Activated naive CD8-positive, alpha-beta T cell treated with anti-CD3 and anti-CD28 coated beads, Interleukin-2, amount 50 U/mL, for 16 hours (primary cell): ENCODE data around the gene MTA1.

Experiments
- DNase-seq: peaks from one replicate; pipeline ENCODE4 v3.0.0-alpha.2; 2020; ENCODE audit warnings: low read depth, low spot score

MTA1 gene

GRCh38 chr14:105442834-105443233, 23.2 kb downstream of the MTA1 start:
- no peak for DNase-seq

- DNase-seq: no peak
Observed at GRCh38 chr14:105444859-105445258, 25.2 kb downstream of the MTA1 start.

- no peak for DNase-seq
Observed at GRCh38 chr14:105445290-105445689, 25.7 kb downstream of the MTA1 start.

GRCh38 chr14:105445901-105446845, 26.5 kb downstream of the MTA1 start:
- no peak for DNase-seq

- DNase-seq: no peak
Observed at GRCh38 chr14:105446971-105447370, 27.3 kb downstream of the MTA1 start.

- DNase-seq: no peak
Observed at GRCh38 chr14:105447651-105448640, 28.3 kb downstream of the MTA1 start.

- DNase-seq: peak; percentile 13
Observed at GRCh38 chr14:105448706-105449111, 29.1 kb downstream of the MTA1 start.

- DNase-seq: no peak
Observed at GRCh38 chr14:105449276-105450122, 29.9 kb downstream of the MTA1 start.

- no peak for DNase-seq
Observed at GRCh38 chr14:105450123-105450505, 30.5 kb downstream of the MTA1 start.

GRCh38 chr14:105450864-105451720, 31.5 kb downstream of the MTA1 start:
- DNase-seq: no peak

GRCh38 chr14:105452963-105453362, 33.3 kb downstream of the MTA1 start:
- no peak for DNase-seq

GRCh38 chr14:105453847-105454246, 34.2 kb downstream of the MTA1 start:
- DNase-seq: no peak

GRCh38 chr14:105455086-105455640, 35.5 kb downstream of the MTA1 start:
- no peak for DNase-seq

GRCh38 chr14:105455766-105456660, 36.4 kb downstream of the MTA1 start:
- no peak for DNase-seq

- DNase-seq: no peak
Observed at GRCh38 chr14:105456736-105457617, 37.4 kb downstream of the MTA1 start.

- no peak for DNase-seq
Observed at GRCh38 chr14:105458010-105458409, 38.4 kb downstream of the MTA1 start.

GRCh38 chr14:105458571-105458970, 38.9 kb downstream of the MTA1 start:
- DNase-seq: no peak

- DNase-seq: no peak
Observed at GRCh38 chr14:105460116-105460515, 40.5 kb downstream of the MTA1 start.
